ENCODE results near the gene VEGFD. TPM values are rescaled to one million over a fixed set of nuclear protein-coding genes. Genes with fewer than 3 reads are reported as not detected.
A peak's percentile ranks its signal among the peaks of the same experiment; 100 is the strongest.

VEGFD gene
- total RNA-seq, 1 donor from 2014 or later: 0.20 TPM

- Mint-ChIP-seq H3K36me3 (ENCODE audit: unreplicated experiment) (no peaks in the 10 kb centered on the region), H3K27me3 (ENCODE audit: unreplicated experiment) (peaks cover 3% of the 10 kb centered on the region), H3K4me3 (ENCODE audit: unreplicated experiment) (no peak overlapping the region), H3K27ac (ENCODE audit: unreplicated experiment) (no peak overlapping the region), H3K9me3 (ENCODE audit: unreplicated experiment) (peaks cover 1% of the 10 kb centered on the region), H3K4me1 (ENCODE audit: low read depth, unreplicated experiment) (no peaks in the 10 kb centered on the region)
- no peak for DNase-seq
- TF ChIP-seq CTCF (IDR thresholded peaks at IDR 0.05; ENCODE audit: partially characterized antibody, unreplicated experiment): no peak
Observed at GRCh38 chrX:15395789-15396188, 11.6 kb upstream of the VEGFD start.

- H3K27ac Mint-ChIP-seq (ENCODE audit: unreplicated experiment): no peak overlapping the region
- H3K9me3 Mint-ChIP-seq (ENCODE audit: unreplicated experiment): peaks cover 1% of the 10 kb centered on the region
- no peaks in the 10 kb centered on the region for H3K36me3 Mint-ChIP-seq (ENCODE audit: unreplicated experiment)
- no peaks in the 10 kb centered on the region for H3K4me1 Mint-ChIP-seq (ENCODE audit: low read depth, unreplicated experiment)
- no peak overlapping the region for H3K4me3 Mint-ChIP-seq (ENCODE audit: unreplicated experiment)
- no peak for DNase-seq
- no peak for TF ChIP-seq CTCF (IDR thresholded peaks at IDR 0.05; ENCODE audit: partially characterized antibody, unreplicated experiment)
- no peaks in the 10 kb centered on the region for H3K27me3 Mint-ChIP-seq (ENCODE audit: unreplicated experiment)
Observed at GRCh38 chrX:15391850-15392249, 7.6 kb upstream of the VEGFD start.

GRCh38 chrX:15382813-15383212 lies 1.4 kb downstream of the VEGFD start:
- no peak for TF ChIP-seq CTCF (IDR thresholded peaks at IDR 0.05; ENCODE audit: partially characterized antibody, unreplicated experiment)
- H3K27me3 Mint-ChIP-seq (ENCODE audit: unreplicated experiment): peaks cover 1% of the 10 kb centered on the region
- H3K9me3 Mint-ChIP-seq (ENCODE audit: unreplicated experiment): no peaks in the 10 kb centered on the region
- H3K4me3 Mint-ChIP-seq (ENCODE audit: unreplicated experiment): no peak overlapping the region
- H3K36me3 Mint-ChIP-seq (ENCODE audit: unreplicated experiment): no peaks in the 10 kb centered on the region
- H3K27ac Mint-ChIP-seq (ENCODE audit: unreplicated experiment): no peak overlapping the region
- peak; percentile 14 for DNase-seq
- H3K4me1 Mint-ChIP-seq (ENCODE audit: low read depth, unreplicated experiment): peaks cover 15% of the 10 kb centered on the region

GRCh38 chrX:15376956-15377355 lies 7.3 kb downstream of the VEGFD start:
- no peak for TF ChIP-seq CTCF (IDR thresholded peaks at IDR 0.05; ENCODE audit: partially characterized antibody, unreplicated experiment)
- H3K27ac Mint-ChIP-seq (ENCODE audit: unreplicated experiment): no peak overlapping the region
- no peaks in the 10 kb centered on the region for H3K36me3 Mint-ChIP-seq (ENCODE audit: unreplicated experiment)

GRCh38 chrX:15373976-15374375 lies 10.2 kb downstream of the VEGFD start:
- H3K27me3 Mint-ChIP-seq (ENCODE audit: unreplicated experiment): no peaks in the 10 kb centered on the region
- no peaks in the 10 kb centered on the region for H3K9me3 Mint-ChIP-seq (ENCODE audit: unreplicated experiment)
- no peaks in the 10 kb centered on the region for H3K36me3 Mint-ChIP-seq (ENCODE audit: unreplicated experiment)
- no peak overlapping the region for H3K27ac Mint-ChIP-seq (ENCODE audit: unreplicated experiment)
- no peak overlapping the region for H3K4me3 Mint-ChIP-seq (ENCODE audit: unreplicated experiment)
- no peaks in the 10 kb centered on the region for H3K4me1 Mint-ChIP-seq (ENCODE audit: low read depth, unreplicated experiment)
- DNase-seq: no peak
- no peak for TF ChIP-seq CTCF (IDR thresholded peaks at IDR 0.05; ENCODE audit: partially characterized antibody, unreplicated experiment)

More at GRCh38 chrX:15376956-15377355, 7.3 kb downstream of the VEGFD start:
- Mint-ChIP-seq H3K27me3 (ENCODE audit: unreplicated experiment) (no peaks in the 10 kb centered on the region), H3K4me3 (ENCODE audit: unreplicated experiment) (no peak overlapping the region), H3K4me1 (ENCODE audit: low read depth, unreplicated experiment) (peaks cover 1% of the 10 kb centered on the region), H3K9me3 (ENCODE audit: unreplicated experiment) (no peaks in the 10 kb centered on the region)
- DNase-seq: no peak

Measured in glutamatergic neuron (in vitro differentiated cells).